Skeletal muscle cell (primary cell): ENCODE results near the gene HIPK1.
"Not testable (repeated sequence)": the region's sequence is repeated elsewhere in the genome, so short reads cannot be mapped to it uniquely, and the experiment has no call there.

ENCODE experiments used
- DNase-seq: peaks from one replicate; pipeline ENCODE4 v3.0.0-alpha.2; 2010; ENCODE audit warnings: low read depth
- H3K4me3 ChIP-seq: 2 replicates; pipeline ENCODE4 v1.5.1; 2011; ENCODE audit warnings: low read depth, mild to moderate bottlenecking, control low read depth, low read length, moderate library complexity

The HIPK1 gene

DNA sequence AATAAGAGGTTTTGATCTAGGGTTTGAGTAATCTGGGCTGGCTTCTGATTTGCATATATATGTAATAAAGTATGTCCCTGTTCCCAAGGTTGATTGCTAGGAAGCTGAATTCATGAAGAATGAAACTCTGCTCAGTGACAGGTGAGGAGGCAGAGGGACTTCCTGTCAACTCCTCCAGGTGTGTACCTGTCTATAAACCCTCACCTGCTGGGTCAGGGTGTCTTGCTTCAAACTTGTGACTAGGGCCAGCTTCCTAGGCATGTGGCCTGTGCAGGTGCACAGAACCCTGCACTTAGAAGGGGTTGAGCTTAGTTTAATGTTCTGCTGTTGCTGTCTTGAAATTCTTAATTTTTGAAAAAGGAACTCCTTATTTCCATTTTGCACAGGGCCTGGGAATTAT lies 71.3 kb downstream of the HIPK1 start:
- no peak for DNase-seq

DNA sequence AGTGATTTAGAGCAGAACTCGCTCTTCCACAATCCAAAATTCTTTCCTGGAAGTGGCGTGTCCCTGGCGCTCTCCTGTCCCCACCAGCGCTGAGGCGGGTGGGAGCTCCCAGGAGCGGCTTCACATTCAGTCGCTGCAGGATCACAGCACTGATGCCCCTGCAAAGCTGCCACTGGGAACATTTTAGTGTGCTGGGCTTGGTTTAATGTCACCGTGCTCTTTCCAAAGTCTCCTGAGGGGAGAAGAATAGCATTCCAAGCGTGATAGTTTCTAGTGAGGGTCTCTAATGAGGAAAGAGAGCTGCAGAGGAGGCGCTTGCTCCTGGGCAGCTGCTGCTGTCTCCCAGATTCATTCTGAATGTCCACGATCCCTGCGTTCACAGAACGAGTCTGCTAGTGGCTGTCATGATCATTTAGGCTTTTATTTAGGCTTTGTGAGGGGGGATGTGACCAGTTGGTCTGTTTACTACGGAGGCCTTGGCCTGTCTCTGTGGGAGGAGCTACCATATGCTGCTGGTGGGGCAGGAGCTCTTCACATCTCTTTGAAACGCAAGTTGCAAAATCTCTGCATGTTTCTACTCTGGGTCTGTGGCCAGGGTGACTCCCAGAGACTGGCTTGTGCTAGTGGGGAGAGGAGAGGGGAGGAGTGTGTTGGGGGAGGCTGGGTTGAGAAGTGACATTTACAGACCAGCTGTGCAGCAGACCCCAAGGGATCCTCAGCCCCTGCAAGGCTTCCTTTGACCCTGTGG lies 73.5 kb downstream of the HIPK1 start:
- DNase-seq: no peak
- H3K4me3 ChIP-seq: no peak overlapping the region

More for the DNA sequence above, 71.3 kb downstream of the HIPK1 start:
- no peak overlapping the region for H3K4me3 ChIP-seq

DNA sequence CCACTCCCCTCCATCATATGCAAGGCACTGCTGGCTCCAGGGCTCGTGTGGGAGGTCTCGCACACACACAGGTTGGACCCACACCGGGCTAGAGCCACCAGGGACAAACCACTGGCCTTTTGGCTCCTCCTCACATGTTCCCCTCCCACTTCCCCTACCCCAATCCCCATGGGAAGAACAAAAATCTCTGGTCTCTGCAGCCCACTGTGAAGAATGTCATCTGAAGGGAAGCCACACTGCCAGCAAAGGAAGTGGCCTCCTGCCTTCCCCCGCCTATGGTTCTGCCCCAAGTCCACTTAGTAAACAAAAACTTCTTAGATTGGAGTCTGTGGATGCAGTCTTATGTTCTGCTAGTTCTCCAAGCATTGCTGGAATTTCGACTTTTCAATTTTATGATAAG lies 74.3 kb downstream of the HIPK1 start:
- H3K4me3 ChIP-seq: no peak overlapping the region
- no peak for DNase-seq

DNA sequence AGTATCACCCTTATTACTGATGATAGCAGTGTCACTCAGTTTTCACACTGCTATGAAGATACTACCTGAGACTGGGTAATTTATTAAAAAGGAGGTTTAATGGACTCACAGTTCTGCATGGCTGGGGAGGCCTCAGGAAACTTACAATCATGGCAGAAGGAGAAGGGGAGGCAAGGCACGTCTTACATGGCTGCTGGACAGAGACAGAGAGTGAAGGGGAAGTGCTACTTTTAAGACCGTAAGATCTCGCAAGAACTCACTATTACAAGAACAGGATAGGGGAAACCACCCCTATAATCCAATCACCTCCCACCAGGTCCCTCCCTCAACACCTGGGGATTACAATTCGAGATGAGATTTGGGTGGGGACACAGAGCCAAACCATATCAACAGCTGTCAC lies 77.7 kb downstream of the HIPK1 start:
- not testable (repeated sequence) for H3K4me3 ChIP-seq, DNase-seq

DNA sequence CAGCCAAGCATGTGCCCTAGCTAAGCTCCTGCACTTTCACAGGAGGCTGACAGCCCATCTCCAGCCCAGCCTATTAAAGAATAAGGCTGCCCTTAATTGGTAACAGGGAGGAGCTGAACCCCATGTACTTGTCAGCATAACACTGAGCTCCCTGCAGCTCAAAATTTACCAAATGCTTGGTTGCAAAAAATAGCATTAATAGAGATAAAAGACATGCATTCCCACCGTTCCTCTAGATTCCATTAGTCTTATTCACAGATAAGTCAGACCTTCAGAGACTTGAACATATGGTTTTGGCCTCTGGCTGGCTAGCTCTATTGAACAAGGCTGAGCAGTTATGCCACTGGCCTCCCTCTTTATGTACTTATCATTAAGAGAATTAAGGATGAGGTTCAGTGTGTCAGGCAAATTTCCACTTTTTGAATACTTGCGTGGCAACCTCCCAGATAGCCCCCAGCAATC lies 79.4 kb downstream of the HIPK1 start:
- no peak overlapping the region for H3K4me3 ChIP-seq
- no peak for DNase-seq

DNA sequence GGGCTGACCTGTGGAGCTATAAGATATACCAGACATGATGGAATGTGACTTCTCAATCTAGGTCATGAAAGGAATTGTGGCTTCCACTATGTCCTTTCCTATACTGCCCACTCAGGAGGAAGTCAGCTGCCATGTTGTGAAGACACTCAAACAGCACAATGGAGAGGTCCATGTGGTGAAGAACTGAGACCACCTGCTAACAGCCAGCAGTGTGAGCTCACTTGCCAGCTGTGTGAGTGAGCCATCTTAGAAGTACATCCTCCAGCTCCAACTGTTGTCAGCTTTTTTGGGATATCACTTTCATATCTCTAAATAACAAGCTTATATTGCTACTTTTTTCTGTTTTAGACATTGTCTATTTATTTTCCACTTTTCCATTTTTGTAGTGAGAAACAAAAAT lies 79.9 kb downstream of the HIPK1 start:
- no peak for DNase-seq
- no peak overlapping the region for H3K4me3 ChIP-seq

DNA sequence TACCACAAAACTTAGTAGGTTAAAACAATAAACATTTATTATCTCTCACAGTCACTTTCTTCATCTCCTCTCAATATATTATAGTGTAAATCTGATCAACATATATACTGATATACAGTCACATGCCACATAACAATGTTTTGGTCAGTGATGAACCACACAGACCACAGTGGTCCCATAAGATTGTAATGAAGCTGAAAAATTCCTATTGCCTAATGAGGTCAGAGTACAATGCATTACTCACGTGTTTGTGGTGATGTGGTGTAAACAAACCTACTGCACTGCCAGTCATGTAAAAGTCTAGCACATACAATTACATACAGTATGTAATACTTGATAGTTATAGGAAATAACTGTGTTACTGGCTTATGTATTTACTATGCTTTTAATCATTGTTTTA lies 80.3 kb downstream of the HIPK1 start:
- no peak for DNase-seq
- H3K4me3 ChIP-seq: no peak overlapping the region

DNA sequence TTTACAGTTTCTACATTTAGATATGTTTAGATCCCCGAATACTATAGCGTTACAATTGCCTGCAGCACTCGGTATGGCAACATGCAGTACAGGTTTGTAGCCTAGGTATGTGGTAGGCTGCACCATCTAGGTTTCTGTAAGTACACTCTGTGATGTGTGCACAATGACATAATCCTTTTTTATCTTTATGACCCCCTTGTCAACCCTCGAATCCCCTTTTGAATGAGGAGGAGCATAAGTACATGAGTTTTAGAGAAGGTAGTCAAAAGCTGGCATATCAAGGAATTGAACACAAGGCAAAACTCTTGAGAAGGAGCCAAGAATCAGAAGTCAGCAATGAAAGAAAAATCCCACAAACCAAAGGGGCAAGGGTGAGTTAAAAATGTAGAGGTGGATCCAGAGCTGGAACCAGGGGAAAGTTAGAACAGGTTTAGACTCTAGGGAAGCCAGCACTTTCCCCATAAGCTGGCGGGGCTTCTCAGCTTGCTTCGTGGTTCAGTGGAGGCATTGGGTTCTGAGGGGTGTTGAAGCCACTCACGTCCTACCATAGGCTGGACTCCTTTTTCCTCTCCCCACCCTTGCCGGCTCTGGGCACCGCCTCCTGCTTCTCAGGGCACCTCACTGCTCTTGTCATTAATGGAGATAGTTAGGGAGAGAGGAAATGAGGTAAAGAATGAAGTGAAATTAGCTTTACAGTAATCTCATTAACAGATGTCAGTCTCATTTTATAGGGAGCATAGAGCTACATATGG lies 81.5 kb downstream of the HIPK1 start:
- DNase-seq: no peak
- H3K4me3 ChIP-seq: no peak overlapping the region

DNA sequence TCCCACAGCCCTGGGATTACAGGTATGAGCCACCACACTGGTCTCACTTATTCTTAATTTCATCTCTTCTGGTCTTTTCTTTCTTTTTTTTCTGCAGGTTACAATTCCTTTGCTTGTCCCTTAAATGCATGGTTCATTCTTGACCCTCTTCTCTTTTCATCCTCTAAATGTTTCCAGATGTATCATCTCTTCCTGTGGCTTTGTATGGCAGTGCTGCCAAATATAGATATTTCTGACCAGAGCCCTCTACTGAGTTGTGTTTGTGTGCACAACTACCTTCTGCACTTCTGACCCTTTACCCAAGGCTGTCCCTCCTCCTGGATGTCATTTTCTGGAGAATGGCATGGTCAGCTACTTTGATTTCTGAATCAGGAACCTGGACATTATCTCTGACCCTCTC lies 82.7 kb downstream of the HIPK1 start:
- no peak overlapping the region for H3K4me3 ChIP-seq
- DNase-seq: no peak

DNA sequence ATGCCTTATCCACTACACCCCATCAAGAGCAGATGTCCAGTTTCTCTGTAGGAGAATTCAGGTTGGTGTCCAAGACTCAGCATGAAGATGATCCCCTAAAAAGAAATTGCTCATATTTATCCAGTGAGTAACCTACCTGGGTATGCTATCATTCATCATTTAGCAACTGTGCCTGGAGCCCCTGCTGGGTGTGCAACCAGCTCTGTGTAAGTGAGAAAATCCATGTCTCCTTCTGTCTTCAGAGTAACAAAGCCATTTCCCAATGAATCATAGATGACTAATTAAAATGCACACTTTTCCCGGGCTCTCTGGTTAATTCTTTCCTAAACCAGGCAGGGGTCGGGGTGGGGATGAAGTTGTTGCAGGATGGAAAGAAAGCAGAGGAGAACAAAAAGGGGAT lies 86.0 kb downstream of the HIPK1 start:
- DNase-seq: no peak
- no peak overlapping the region for H3K4me3 ChIP-seq

DNA sequence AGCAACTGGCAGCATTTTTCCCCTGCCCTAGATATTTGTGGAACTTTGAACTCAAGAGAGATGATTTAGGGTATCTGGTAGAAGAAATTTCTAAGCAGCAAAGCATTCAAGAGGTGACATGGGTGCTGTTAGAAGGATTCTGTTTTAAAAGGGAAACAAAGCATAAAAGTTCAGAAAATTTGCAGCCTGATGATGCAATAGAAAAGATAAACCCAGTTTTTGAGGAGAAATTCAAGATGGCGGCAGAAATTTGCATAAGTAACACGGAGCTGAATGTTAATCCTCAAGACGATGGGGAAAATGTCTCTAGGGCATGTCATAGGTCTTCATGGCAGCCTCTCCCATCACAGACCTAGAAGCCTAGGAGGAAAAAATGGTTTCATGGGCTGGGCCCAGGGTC lies 90.6 kb downstream of the HIPK1 start:
- DNase-seq, H3K4me3 ChIP-seq: not testable (repeated sequence)

DNA sequence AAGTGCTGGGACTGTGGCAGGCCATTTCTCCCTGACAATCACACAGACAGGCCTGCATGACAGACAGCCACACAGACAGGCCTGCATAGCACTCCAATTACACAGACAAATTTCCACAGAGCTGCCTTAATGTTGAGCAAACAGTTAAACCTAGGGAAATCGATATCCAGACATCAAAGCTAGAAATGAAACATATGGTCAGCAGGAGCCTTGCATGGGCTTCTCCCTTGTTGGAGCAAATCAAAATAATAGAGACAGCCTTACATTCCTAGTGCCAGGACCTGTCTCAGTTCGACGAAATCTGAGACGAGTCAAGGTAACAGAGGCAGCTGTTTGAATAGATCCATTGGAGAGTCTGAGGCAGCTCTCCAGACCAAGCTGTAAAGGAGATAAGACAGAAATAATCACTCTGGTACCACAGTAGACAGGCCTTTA lies 92.6 kb downstream of the HIPK1 start:
- no peak overlapping the region for H3K4me3 ChIP-seq
- DNase-seq: no peak

DNA sequence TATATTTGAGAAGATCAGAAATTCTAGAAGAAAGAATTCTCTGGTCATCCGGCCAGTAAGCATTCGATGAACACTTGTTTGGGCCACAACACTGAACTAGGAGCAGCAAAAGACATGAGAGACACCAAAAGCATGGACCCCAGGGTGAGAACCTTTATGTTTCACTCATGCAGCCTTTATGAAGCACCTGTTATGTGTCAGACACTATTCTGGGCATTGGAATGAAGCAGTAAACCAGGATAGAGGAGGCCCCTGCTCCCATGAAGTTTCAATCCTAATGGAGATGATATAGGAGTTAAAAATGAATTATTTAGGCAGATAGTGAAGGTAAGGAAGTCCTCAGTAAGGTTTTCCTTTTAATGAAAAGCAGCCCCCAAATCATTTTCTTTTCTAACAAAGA lies 93.8 kb downstream of the HIPK1 start:
- DNase-seq: no peak
- H3K4me3 ChIP-seq: no peak overlapping the region

DNA sequence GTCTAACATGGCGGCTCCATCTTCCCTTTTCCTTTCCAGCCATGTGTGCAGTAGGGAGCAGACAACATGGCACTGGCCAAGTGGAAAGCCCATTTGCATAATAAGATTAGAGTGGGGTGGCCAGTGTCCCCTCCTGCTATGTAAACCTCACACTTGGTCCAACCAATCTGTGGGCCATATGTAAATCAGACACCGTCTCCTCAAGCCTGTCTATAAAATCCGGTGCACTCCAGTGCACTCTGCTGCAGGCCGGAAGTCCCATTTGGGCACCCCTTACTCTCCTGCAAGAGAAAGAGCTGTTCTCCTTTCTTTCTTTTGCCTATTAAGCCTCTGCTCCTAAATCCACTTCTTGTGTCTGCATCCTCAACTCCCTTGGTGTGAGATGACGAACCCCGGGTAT lies 94.3 kb downstream of the HIPK1 start:
- H3K4me3 ChIP-seq: no peak overlapping the region
- DNase-seq: no peak

DNA sequence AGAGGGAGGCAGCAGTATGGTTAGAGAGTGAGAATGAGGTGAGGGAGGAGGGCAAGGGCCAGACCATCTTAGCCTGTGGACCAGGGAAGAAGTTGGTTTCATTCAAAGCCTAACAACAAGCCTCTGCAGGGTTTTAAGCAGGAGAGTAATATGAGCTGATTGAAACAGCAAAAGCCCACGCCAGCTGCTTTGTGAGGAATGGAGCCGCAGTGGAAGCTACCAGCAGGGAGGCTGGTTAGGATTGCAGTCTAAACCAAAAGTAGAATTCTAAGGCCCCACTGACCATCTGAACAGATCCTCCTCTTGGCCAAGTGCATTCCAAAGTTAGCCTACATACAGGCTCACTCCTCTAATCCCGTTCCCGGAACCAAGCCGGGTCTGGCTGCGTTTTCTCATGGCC lies 94.9 kb downstream of the HIPK1 start:
- no peak for DNase-seq
- no peak overlapping the region for H3K4me3 ChIP-seq

DNA sequence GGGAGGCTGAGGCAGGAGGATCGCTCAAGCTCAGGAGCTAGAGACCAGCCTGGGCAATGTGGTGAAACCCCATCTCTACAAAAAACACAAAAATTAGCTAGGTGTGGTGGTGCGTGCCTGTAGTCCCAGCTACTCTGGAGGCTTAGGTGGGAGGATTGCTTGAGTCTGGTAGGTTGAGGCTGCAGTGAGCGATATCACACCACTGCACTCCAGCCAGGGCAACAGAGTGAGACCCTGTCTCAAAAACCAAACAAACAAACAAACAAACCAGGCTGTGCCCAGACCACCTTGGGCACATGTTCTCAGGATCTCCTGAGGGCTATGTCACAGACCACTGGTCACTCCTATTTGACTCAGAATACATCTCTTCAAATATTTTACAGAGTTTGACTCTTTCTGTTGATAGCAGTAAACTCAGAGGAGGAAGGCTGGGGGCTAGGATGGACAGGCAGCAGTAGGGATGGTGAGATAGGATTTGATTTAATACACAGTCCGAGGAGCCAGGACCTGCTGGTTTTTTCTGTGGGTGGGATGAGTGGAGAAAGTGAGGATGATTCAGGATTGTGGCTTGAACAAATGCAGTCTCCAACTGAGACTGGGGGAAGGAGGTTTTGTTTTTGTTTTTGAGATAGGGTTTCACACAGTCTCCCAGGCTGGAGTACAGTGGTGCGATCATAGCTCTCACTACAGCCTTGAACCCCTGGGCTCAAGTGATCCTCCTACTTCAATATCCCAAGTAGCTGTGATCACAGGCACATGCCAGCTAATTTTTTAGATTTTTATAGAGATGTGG lies 96.7 kb downstream of the HIPK1 start:
- no peak for DNase-seq

DNA sequence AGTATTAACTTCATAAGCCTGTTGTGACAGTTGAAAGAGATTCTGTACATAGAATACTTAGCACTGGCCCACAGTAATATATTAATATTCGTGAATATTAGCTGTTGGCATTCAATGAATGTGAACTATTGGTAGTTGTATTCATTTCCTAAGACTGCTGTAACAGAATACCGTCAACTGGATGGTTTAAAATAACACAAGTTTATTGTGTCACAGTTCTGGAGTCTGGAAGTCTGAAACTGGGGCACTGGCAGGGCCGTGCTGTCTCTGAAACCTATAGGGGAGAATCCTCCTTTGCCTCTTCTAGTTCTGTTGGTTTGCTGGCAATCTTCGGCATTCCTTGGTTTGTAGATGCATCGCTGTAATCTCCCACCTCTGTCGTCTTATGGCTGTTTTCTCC lies 97.7 kb downstream of the HIPK1 start:
- H3K4me3 ChIP-seq: no peak overlapping the region
- DNase-seq: no peak

More for the DNA sequence above, 96.7 kb downstream of the HIPK1 start:
- H3K4me3 ChIP-seq: no peak overlapping the region
